Gastrocnemius medialis (tissue), 4 donors: ENCODE measurements around the gene COL20A1.

Experiments used
- POLR2A ChIP-seq, 2 donors: fragments of 450-650 bp; IDR thresholded peaks; one replicate each; pipeline ENCODE4 v1.6.1; 2017; ENCODE audit warnings: antibody characterized with exemption in 2 of 2, mild to moderate bottlenecking in 2 of 2, moderate library complexity in 2 of 2
- TF ChIP-seq, protein P1 (sequence below), 5 experiments: fragments of 450-650 bp in 3 of 5; fragments of 200-600 bp in 2 of 5; sonication (generic) in 2 of 5; IDR thresholded peaks in 4 of 5; conservative IDR thresholded peaks in 1 of 5; 1 replicate in 4 of 5; 2 replicates in 1 of 5; pipeline ENCODE4 v1.5.1; 2016 to 2019; ENCODE audit warnings: antibody characterized with exemption in 5 of 5, mild to moderate bottlenecking in 3 of 5, moderate library complexity in 3 of 5

DNA sequence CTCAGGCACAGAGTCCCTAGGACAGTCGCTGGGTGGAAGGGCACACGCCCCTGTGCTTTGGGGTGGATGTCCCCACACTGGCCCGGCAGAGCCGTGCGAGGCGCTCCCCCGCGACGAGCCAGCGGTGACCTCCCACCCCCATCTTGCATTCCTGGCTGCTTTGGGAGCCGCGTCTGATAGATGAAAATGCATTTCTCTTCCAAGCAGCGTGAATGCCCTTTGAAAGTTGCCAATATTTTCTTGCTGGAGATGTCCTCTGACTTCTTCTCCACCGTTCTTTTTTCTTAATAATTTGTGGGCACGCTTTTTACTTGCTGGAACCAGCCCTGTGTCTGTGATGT, 29.9 kb downstream of the COL20A1 start:
- TF ChIP-seq, protein P1, sequence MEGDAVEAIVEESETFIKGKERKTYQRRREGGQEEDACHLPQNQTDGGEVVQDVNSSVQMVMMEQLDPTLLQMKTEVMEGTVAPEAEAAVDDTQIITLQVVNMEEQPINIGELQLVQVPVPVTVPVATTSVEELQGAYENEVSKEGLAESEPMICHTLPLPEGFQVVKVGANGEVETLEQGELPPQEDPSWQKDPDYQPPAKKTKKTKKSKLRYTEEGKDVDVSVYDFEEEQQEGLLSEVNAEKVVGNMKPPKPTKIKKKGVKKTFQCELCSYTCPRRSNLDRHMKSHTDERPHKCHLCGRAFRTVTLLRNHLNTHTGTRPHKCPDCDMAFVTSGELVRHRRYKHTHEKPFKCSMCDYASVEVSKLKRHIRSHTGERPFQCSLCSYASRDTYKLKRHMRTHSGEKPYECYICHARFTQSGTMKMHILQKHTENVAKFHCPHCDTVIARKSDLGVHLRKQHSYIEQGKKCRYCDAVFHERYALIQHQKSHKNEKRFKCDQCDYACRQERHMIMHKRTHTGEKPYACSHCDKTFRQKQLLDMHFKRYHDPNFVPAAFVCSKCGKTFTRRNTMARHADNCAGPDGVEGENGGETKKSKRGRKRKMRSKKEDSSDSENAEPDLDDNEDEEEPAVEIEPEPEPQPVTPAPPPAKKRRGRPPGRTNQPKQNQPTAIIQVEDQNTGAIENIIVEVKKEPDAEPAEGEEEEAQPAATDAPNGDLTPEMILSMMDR (IDR thresholded peaks at IDR 0.05 in 4 of 5, conservative IDR thresholded peaks at IDR 0.05 in 1 of 5), result no peak
- TF ChIP-seq POLR2A (IDR thresholded peaks at IDR 0.05), result no peak
